Liver (tissue), 3 donors: ENCODE data around the gene COL6A2.

ENCODE experiments used
- CTCF ChIP-seq: fragments of 150-350 bp; IDR thresholded peaks from 2 replicates; pipeline ENCODE4 v1.5.1; 2017; ENCODE audit warnings: improper control_type of control experiment, low read depth, low read length; ENCODE audit not compliant: missing input control
- JUND ChIP-seq, 2 donors: IDR thresholded peaks; 2 replicates each; pipeline ENCODE4 v1.6.1; 2016; ENCODE audit warnings: antibody characterized with exemption in 2 of 2
- RAD21 ChIP-seq, 2 donors: IDR thresholded peaks; 2 replicates each; pipeline ENCODE4 v1.6.1; 2016; ENCODE audit warnings: antibody characterized with exemption in 2 of 2, mild to moderate bottlenecking in 2 of 2
- TF ChIP-seq, protein P1 (sequence below): IDR thresholded peaks from 2 replicates; pipeline ENCODE4 v1.6.1; 2016; ENCODE audit warnings: antibody characterized with exemption
- donor health status: healthy.
- donor health status: healthy.

- TF ChIP-seq CTCF (no peak), RAD21 (IDR thresholded peaks at IDR 0.05) (no peak), JUND (IDR thresholded peaks at IDR 0.05) (no peak)
- TF ChIP-seq, protein P1, sequence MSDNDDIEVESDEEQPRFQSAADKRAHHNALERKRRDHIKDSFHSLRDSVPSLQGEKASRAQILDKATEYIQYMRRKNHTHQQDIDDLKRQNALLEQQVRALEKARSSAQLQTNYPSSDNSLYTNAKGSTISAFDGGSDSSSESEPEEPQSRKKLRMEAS: no peak
Observed at GRCh38 chr21:46112725-46113215, 14.9 kb downstream of the COL6A2 start.
